B cell (primary cell): ENCODE results near the gene CTNS. TPM values are rescaled to one million over a fixed set of nuclear protein-coding genes. Genes with fewer than 3 reads are reported as not detected.
"Not testable (repeated sequence)": the region's sequence is repeated elsewhere in the genome, so short reads cannot be mapped to it uniquely, and the experiment has no call there.

Experiments used
- ATAC-seq: fragments of 200-7000 bp; cut with Tn5 transposase; one replicate; pipeline ENCODE4 v1.10.0; 2021; ENCODE audit warnings: low read depth, mild to moderate bottlenecking, moderate number of reproducible peaks, moderate library complexity
- CTCF ChIA-PET: fragments of 350-600 bp; sonication (Branson Sonifier 250); formaldehyde crosslinking; loops from one replicate; lab custom pipeline; 2021; ENCODE audit warnings: antibody characterized with exemption, inconsistent platforms; lab: Charles Lee
- POLR2A ChIA-PET: fragments of 350-600 bp; sonication (Branson Sonifier 250); formaldehyde crosslinking; loops from one replicate; lab custom pipeline; 2021; ENCODE audit warnings: antibody characterized with exemption; lab: Charles Lee
- DNase-seq: peaks from one replicate; pipeline ENCODE4 v3.0.0; 2013
- H2AFZ ChIP-seq: 2 replicates; pipeline ENCODE4 v1.6.1; 2012; ENCODE audit warnings: mild to moderate bottlenecking, low read depth, low read length; ENCODE audit not compliant: insufficient read depth, poor library complexity, severe bottlenecking
- H3K27ac ChIP-seq, 2 donors: 1 replicate in 1 of 2; 2 replicates in 1 of 2; pipeline ENCODE4 v1.5.1; 2012 to 2013; ENCODE audit warnings: low read length in 2 of 2, mild to moderate bottlenecking in 2 of 2, moderate library complexity in 1 of 2
- H3K27me3 ChIP-seq, 4 experiments: fragments of 200-600 bp in 1 of 4; sonication (generic) in 1 of 4; replicated peaks in 1 of 4; 1 replicate in 2 of 4; 2 replicates in 2 of 4; pipeline versions ENCODE4 v1.6.1 to v1.7.0; 2013 to 2016; ENCODE audit warnings: low read length in 3 of 4, mild to moderate bottlenecking in 2 of 4, mixed read lengths in 1 of 4, moderate library complexity in 1 of 4; ENCODE audit not compliant: insufficient read depth in 4 of 4, control insufficient read depth in 3 of 4; ENCODE audit errors: control extremely low read depth in 1 of 4
- H3K36me3 ChIP-seq, 2 experiments: replicated peaks in 1 of 2; 1 replicate in 1 of 2; 2 replicates in 1 of 2; pipeline versions ENCODE4 v1.6.1 to v1.7.1; 2013; ENCODE audit warnings: low read length in 1 of 2; ENCODE audit not compliant: insufficient read depth in 2 of 2, control insufficient read depth in 1 of 2; ENCODE audit errors: control extremely low read depth in 1 of 2, extremely low read depth in 1 of 2
- H3K4me1 ChIP-seq, 2 donors: fragments of 200-600 bp in 1 of 2; sonication (generic) in 1 of 2; 1 replicate in 1 of 2; 2 replicates in 1 of 2; pipeline versions ENCODE4 v1.5.1 to v1.6.1; 2013 to 2017; ENCODE audit warnings: low read length in 2 of 2; ENCODE audit not compliant: control insufficient read depth in 2 of 2, insufficient read depth in 2 of 2
- H3K4me2 ChIP-seq: replicated peaks from 2 replicates; pipeline ENCODE3; 2012; ENCODE audit warnings: mild to moderate bottlenecking, low read depth, low read length; ENCODE audit not compliant: poor library complexity, severe bottlenecking
- H3K4me3 ChIP-seq, 5 experiments: fragments of 200-600 bp in 1 of 5; sonication (generic) in 1 of 5; 1 replicate in 3 of 5; 2 replicates in 2 of 5; pipeline versions ENCODE4 v1.5.1 to v1.7.0; 2011 to 2016; ENCODE audit warnings: low read length in 4 of 5, mild to moderate bottlenecking in 4 of 5, low read depth in 2 of 5, control low read depth in 1 of 5, moderate library complexity in 1 of 5; ENCODE audit not compliant: insufficient read depth in 1 of 5; ENCODE audit errors: control extremely low read depth in 1 of 5, extremely low read depth in 1 of 5
- H3K79me2 ChIP-seq: fragments of 200-600 bp; sonication (generic); one replicate; pipeline ENCODE4 v1.6.0; 2016; ENCODE audit warnings: low read length; ENCODE audit not compliant: control insufficient read depth, insufficient read depth
- H3K9ac ChIP-seq: fragments of 200-600 bp; sonication (generic); 2 replicates; pipeline ENCODE4 v1.6.1; 2017; ENCODE audit warnings: mild to moderate bottlenecking, low read length, moderate library complexity
- H3K9me3 ChIP-seq, 3 donors: one replicate each; pipeline versions ENCODE4 v1.6.1 to v1.7.1; 2013; ENCODE audit warnings: low read length in 2 of 3; ENCODE audit not compliant: control insufficient read depth in 2 of 3, insufficient read depth in 1 of 3; ENCODE audit errors: control extremely low read depth in 1 of 3
- H4K20me1 ChIP-seq: 2 replicates; pipeline ENCODE4 v1.6.0; 2012; ENCODE audit warnings: mild to moderate bottlenecking, low read length; ENCODE audit not compliant: insufficient read depth, control insufficient read depth, poor library complexity, severe bottlenecking
- H3K27ac Mint-ChIP-seq: one replicate; pipeline ENCODE4 v1.8.0; 2021; ENCODE audit warnings: mixed read lengths
- H3K27me3 Mint-ChIP-seq: one replicate; pipeline ENCODE4 v1.8.0; 2021; ENCODE audit warnings: mixed read lengths
- H3K4me1 Mint-ChIP-seq: one replicate; pipeline ENCODE4 v1.8.0; 2021; ENCODE audit warnings: mixed read lengths
- H3K4me3 Mint-ChIP-seq: one replicate; pipeline ENCODE4 v1.8.0; 2021; ENCODE audit warnings: mixed read lengths
- H3K9me3 Mint-ChIP-seq: one replicate; pipeline ENCODE4 v1.8.0; 2022; ENCODE audit warnings: mixed read lengths; ENCODE audit not compliant: insufficient read depth
- EZH2 ChIP-seq: IDR thresholded peaks from 2 replicates; pipeline ENCODE4 v1.6.1; 2012; ENCODE audit warnings: borderline replicate concordance, low read depth, mild to moderate bottlenecking, moderate library complexity, low read length; ENCODE audit not compliant: insufficient read depth, poor library complexity, severe bottlenecking
- WGBS: methylation state at CpG from one replicate; pipeline ENCODE4 v1.1.5; 2013; ENCODE audit warnings: missing lambda C conversion rate; ENCODE audit not compliant: insufficient coverage; 5-methylcytosine and 5-hydroxymethylcytosine counted together
- intact Hi-C: fragments of 100-400 bp; cut with micrococcal nuclease; formaldehyde crosslinking; loops from one replicate; pipeline ENCODE4 v1.10.0; 2022
- polyA plus RNA-seq: library from polyadenylated mRNA; depleted of rRNA; stranded (reverse); fragments of >200 nt; gene quantifications from 2 replicates; pipeline ENCODE4 v1.2.3, GENCODE V29; 2012
- total RNA-seq, 2 donors: library from RNA; stranded (reverse); fragments of 120-200 nt in 1 of 2; gene quantifications; 1 replicate in 1 of 2; 2 replicates in 1 of 2; pipeline versions ENCODE4 v1.2.3 to v1.2.4, GENCODE V29; 2013 to 2022
- TF ChIP-seq, protein P1 (sequence below): fragments of 200-600 bp; IDR thresholded peaks from one replicate; pipeline ENCODE4 v1.8.0; 2022; ENCODE audit warnings: antibody characterized with exemption, mild to moderate bottlenecking

Gene CTNS
- total and polyA plus RNA-seq, 2 donors (not counting 1 experiment from before 2014, with no cell fraction given), result 11.6 to 24.7 TPM

GRCh38 chr17:3699951-3700350, 63.4 kb downstream of the CTNS start:
- Histone ChIP-seq H2AFZ (no peak overlapping the region), H3K4me3 (no peak overlapping the region), H3K79me2 (peaks cover 28% of the 10 kb centered on the region), H3K27me3 (no peaks in the 10 kb centered on the region), H3K4me1 (peaks cover 34 to 50% of the 10 kb centered on the region in 2 donors), H3K9me3 (peaks cover 0 to 8% (median 6%) of the 10 kb centered on the region in 3 donors), H3K27ac (no peak overlapping the region), H3K36me3 (no peaks in the 10 kb centered on the region), H3K4me2 (no peak overlapping the region), H3K9ac (no peak overlapping the region), H4K20me1 (peaks cover 8% of the 10 kb centered on the region)
- 94% methylated on average over 4 of the region's 4 CpGs for WGBS
- no peak overlapping the region for H3K27ac Mint-ChIP-seq
- H3K27me3 Mint-ChIP-seq, result no peaks in the 10 kb centered on the region
- H3K4me1 Mint-ChIP-seq, result peaks cover 52% of the 10 kb centered on the region
- no peak overlapping the region for H3K4me3 Mint-ChIP-seq
- DNase-seq (no peak), ATAC-seq (no peak)
- intact Hi-C loops, result loop anchor here (1.0 kb wide), 1 partner anchor 11 kb away; no protein-coding TSS in a partner anchor
- ChIA-PET CTCF (interaction anchor here (0.5 to 1.1 kb wide), 3 partner anchors 9 to 164 kb away, joined by 3 read pairs; no protein-coding TSS in a partner anchor), POLR2A (interaction anchor here (0.7 kb wide), 1 partner anchor 11 kb away, joined by 5 read pairs; no protein-coding TSS in a partner anchor)
- no peaks in the 10 kb centered on the region for H3K9me3 Mint-ChIP-seq
- no peak for TF ChIP-seq EZH2
- TF ChIP-seq, protein P1, sequence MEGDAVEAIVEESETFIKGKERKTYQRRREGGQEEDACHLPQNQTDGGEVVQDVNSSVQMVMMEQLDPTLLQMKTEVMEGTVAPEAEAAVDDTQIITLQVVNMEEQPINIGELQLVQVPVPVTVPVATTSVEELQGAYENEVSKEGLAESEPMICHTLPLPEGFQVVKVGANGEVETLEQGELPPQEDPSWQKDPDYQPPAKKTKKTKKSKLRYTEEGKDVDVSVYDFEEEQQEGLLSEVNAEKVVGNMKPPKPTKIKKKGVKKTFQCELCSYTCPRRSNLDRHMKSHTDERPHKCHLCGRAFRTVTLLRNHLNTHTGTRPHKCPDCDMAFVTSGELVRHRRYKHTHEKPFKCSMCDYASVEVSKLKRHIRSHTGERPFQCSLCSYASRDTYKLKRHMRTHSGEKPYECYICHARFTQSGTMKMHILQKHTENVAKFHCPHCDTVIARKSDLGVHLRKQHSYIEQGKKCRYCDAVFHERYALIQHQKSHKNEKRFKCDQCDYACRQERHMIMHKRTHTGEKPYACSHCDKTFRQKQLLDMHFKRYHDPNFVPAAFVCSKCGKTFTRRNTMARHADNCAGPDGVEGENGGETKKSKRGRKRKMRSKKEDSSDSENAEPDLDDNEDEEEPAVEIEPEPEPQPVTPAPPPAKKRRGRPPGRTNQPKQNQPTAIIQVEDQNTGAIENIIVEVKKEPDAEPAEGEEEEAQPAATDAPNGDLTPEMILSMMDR, result no peak

GRCh38 chr17:3702041-3702539, 65.5 kb downstream of the CTNS start:
- H3K4me3 Mint-ChIP-seq, ATAC-seq, H2AFZ ChIP-seq, intact Hi-C loops, H3K9me3 Mint-ChIP-seq, DNase-seq, H4K20me1 ChIP-seq, H3K27ac ChIP-seq, H3K9ac ChIP-seq, H3K27me3 Mint-ChIP-seq, H3K4me3 ChIP-seq, H3K36me3 ChIP-seq, H3K9me3 ChIP-seq, H3K27me3 ChIP-seq: not testable (repeated sequence)
- H3K4me2 ChIP-seq, result peak overlapping the region; percentile 30
- H3K4me1 ChIP-seq, result peaks cover 34 to 48% of the 10 kb centered on the region in 2 donors
- 98% methylated on average over 4 of the region's 7 CpGs for WGBS
- ChIA-PET POLR2A (interaction anchor here (0.6 to 3.2 kb wide), 2 partner anchors 9 to 18 kb away, joined by 5 to 14 read pairs; no protein-coding TSS in a partner anchor), CTCF (interaction anchor here (0.6 to 1.4 kb wide), 5 partner anchors 9 to 396 kb away, joined by 3 to 7 read pairs (median 4); no protein-coding TSS in a partner anchor)
- H3K79me2 ChIP-seq, result peaks cover 14% of the 10 kb centered on the region
- Mint-ChIP-seq H3K27ac (peak overlapping the region; percentile 71), H3K4me1 (peaks cover 56% of the 10 kb centered on the region)
